ENCODE measurements around the gene COPG2. TPM values are rescaled to one million over a fixed set of nuclear protein-coding genes. Genes with fewer than 3 reads are reported as not detected.

The COPG2 gene
- polyA plus RNA-seq, 3 donors = 56.7 to 73.6 (median 64.2) TPM

Other genes with a start within 250 kb of the COPG2 start
- gene CEP41, start 227.7 kb downstream of the COPG2 start, polyA plus RNA-seq (ENCODE audit: insufficient read length in 3 of 3) = 10 to 100 TPM; 28.2 to 29.6 (median 29.4) TPM
- gene MEST, start 176.7 kb downstream of the COPG2 start, polyA plus RNA-seq (ENCODE audit: insufficient read length in 3 of 3) = 100 to 1,000 TPM; 647 to 785 (median 777) TPM
- gene TSGA13, start 17.8 kb upstream of the COPG2 start, polyA plus RNA-seq (ENCODE audit: insufficient read length in 3 of 3) = under 1 TPM; 0.06 to 0.12 (median 0.09) TPM
- gene KLF14, start 65.5 kb upstream of the COPG2 start, polyA plus RNA-seq (ENCODE audit: insufficient read length in 3 of 3) = under 1 TPM; 0.70 to 0.88 (median 0.82) TPM

Measured in renal cortex interstitium (tissue), 3 donors.